Caco-2 (cell line): ENCODE data around the gene OARD1. TPM values are rescaled to one million over a fixed set of nuclear protein-coding genes. Genes with fewer than 3 reads are reported as not detected.
A peak's percentile ranks its signal among the peaks of the same experiment; 100 is the strongest.

Source experiments
- BruUV-seq: library from RNA; stranded (reverse); fragments of 400-500 nt; replicated peaks from 2 replicates; lab custom pipeline; 2021; lab: Mats Ljungman, UMichigan
- CTCF ChIA-PET: fragments of 300-600 bp; sonication (Branson Sonifier 250); formaldehyde crosslinking; loops from one replicate; lab custom pipeline; 2022; ENCODE audit warnings: antibody characterized with exemption; lab: Charles Lee
- POLR2A ChIA-PET: fragments of 300-600 bp; sonication (Branson Sonifier 250); formaldehyde crosslinking; loops from one replicate; lab custom pipeline; 2022; ENCODE audit warnings: antibody characterized with exemption; lab: Charles Lee
- DNase-seq, 2 experiments: peaks; one replicate each; pipeline versions ENCODE4 v3.0.0 to v3.0.0-alpha.2; 2020 to 2022
- H3K27me3 ChIP-seq: replicated peaks from 2 replicates; pipeline ENCODE4 v1.6.0; 2011; ENCODE audit warnings: low read length; ENCODE audit not compliant: control insufficient read depth, insufficient read depth
- H3K36me3 ChIP-seq: 2 replicates; pipeline ENCODE4 v1.5.1; 2011; ENCODE audit warnings: low read length; ENCODE audit not compliant: control insufficient read depth, insufficient read depth
- H3K4me1 ChIP-seq: fragments of 250-450 bp; sonication (Bioruptor Pico); 2 replicates; pipeline ENCODE4 v1.5.1; 2020; ENCODE audit warnings: mild to moderate bottlenecking
- H3K4me3 ChIP-seq: 2 replicates; pipeline ENCODE4 v1.5.1; 2011; ENCODE audit warnings: low read depth, mild to moderate bottlenecking, control low read depth, low read length
- H3K9me3 ChIP-seq: fragments of 250-450 bp; sonication (Bioruptor Pico); 2 replicates; pipeline ENCODE4 v1.5.1; 2020; ENCODE audit warnings: mild to moderate bottlenecking, moderate library complexity
- H3K27ac Mint-ChIP-seq: one replicate; pipeline ENCODE4 v1.8.0; 2022; ENCODE audit warnings: mixed read lengths; ENCODE audit not compliant: unreplicated experiment
- H3K27me3 Mint-ChIP-seq: one replicate; pipeline ENCODE4 v1.8.0; 2022; ENCODE audit warnings: mixed read lengths; ENCODE audit not compliant: insufficient read depth, unreplicated experiment
- H3K36me3 Mint-ChIP-seq: one replicate; pipeline ENCODE4 v1.8.0; 2022; ENCODE audit warnings: mild to moderate bottlenecking, mixed read lengths; ENCODE audit not compliant: insufficient read depth, unreplicated experiment
- H3K4me1 Mint-ChIP-seq: one replicate; pipeline ENCODE4 v1.8.0; 2022; ENCODE audit warnings: low read depth, mixed read lengths; ENCODE audit not compliant: unreplicated experiment
- H3K4me3 Mint-ChIP-seq: one replicate; pipeline ENCODE4 v1.8.0; 2022; ENCODE audit warnings: mild to moderate bottlenecking, moderate library complexity, mixed read lengths; ENCODE audit not compliant: unreplicated experiment
- H3K9me3 Mint-ChIP-seq: one replicate; pipeline ENCODE4 v1.8.0; 2022; ENCODE audit warnings: mixed read lengths; ENCODE audit not compliant: unreplicated experiment
- CTCF ChIP-seq, 2 experiments: fragments of 200-600 bp in 1 of 2; IDR thresholded peaks; 1 replicate in 1 of 2; 2 replicates in 1 of 2; pipeline versions ENCODE4 v1.5.1 to v1.8.0; 2011 to 2022; ENCODE audit warnings: antibody characterized with exemption in 1 of 2, control low read depth in 1 of 2, inconsistent platforms in 1 of 2, low read depth in 1 of 2, low read length in 1 of 2, mild to moderate bottlenecking in 1 of 2, moderate library complexity in 1 of 2; ENCODE audit not compliant: insufficient read depth in 1 of 2, severe bottlenecking in 1 of 2, unreplicated experiment in 1 of 2
- intact Hi-C: fragments of 100-400 bp; cut with micrococcal nuclease; formaldehyde crosslinking; loops from one replicate; pipeline ENCODE4 v1.10.0; 2022; ENCODE audit not compliant: unreplicated experiment
- total RNA-seq: library from RNA; stranded (reverse); gene quantifications from 2 replicates; pipeline ENCODE4 v1.2.3, GENCODE V29; 2022

The OARD1 gene
- total RNA-seq, 1 experiment from 2014 or later, result 35.5 TPM

- no peaks in the 10 kb centered on the region for H3K27me3 ChIP-seq
- H3K27me3 Mint-ChIP-seq, result no peaks in the 10 kb centered on the region
- H3K4me1 Mint-ChIP-seq, result peaks cover 20% of the 10 kb centered on the region
- intact Hi-C loops, result no loop called here
- no peaks in the 10 kb centered on the region for H3K9me3 Mint-ChIP-seq
- peak in 1 of 2 experiments; percentile 9 for DNase-seq
- no peaks in the 10 kb centered on the region for H3K36me3 ChIP-seq
- no TSS peak for BruUV-seq
- TF ChIP-seq CTCF (IDR thresholded peaks at IDR 0.05; ENCODE audit: insufficient read depth in 1 of 2, low read depth in 1 of 2, low read length in 1 of 2, severe bottlenecking in 1 of 2, unreplicated experiment in 1 of 2), result no peak
- H3K36me3 Mint-ChIP-seq, result peaks cover 11% of the 10 kb centered on the region
- no peak overlapping the region for H3K27ac Mint-ChIP-seq
- no peaks in the 10 kb centered on the region for H3K4me1 ChIP-seq
- no peaks in the 10 kb centered on the region for H3K9me3 ChIP-seq
- ChIA-PET CTCF (no interaction called here), POLR2A (no interaction called here)
- no peak overlapping the region for H3K4me3 Mint-ChIP-seq
- H3K4me3 ChIP-seq, result no peak overlapping the region
These were observed 38.9 kb upstream of the OARD1 start for GRCh38 chr6:41111017-41111416.

- Histone ChIP-seq H3K27me3 (no peaks in the 10 kb centered on the region), H3K4me1 (no peaks in the 10 kb centered on the region), H3K4me3 (no peak overlapping the region), H3K36me3 (no peaks in the 10 kb centered on the region), H3K9me3 (no peaks in the 10 kb centered on the region)
- POLR2A ChIA-PET, result no interaction called here
- no TSS peak for BruUV-seq
- DNase-seq, result no peak
- intact Hi-C loops, result no loop called here
- Mint-ChIP-seq H3K4me1 (no peaks in the 10 kb centered on the region), H3K9me3 (no peaks in the 10 kb centered on the region), H3K36me3 (peaks cover 14% of the 10 kb centered on the region), H3K27ac (no peak overlapping the region), H3K4me3 (no peak overlapping the region), H3K27me3 (no peaks in the 10 kb centered on the region)
- CTCF ChIA-PET, result no interaction called here
- TF ChIP-seq CTCF (IDR thresholded peaks at IDR 0.05; ENCODE audit: insufficient read depth in 1 of 2, low read depth in 1 of 2, low read length in 1 of 2, severe bottlenecking in 1 of 2, unreplicated experiment in 1 of 2), result no peak
These were observed 31.7 kb upstream of the OARD1 start for GRCh38 chr6:41103847-41104246.

GRCh38 chr6:41100871-41101287 lies 28.7 kb upstream of the OARD1 start:
- ChIA-PET POLR2A (no interaction called here), CTCF (no interaction called here)
- Mint-ChIP-seq H3K36me3 (peaks cover 39% of the 10 kb centered on the region), H3K4me3 (no peak overlapping the region), H3K27ac (no peak overlapping the region), H3K4me1 (no peaks in the 10 kb centered on the region), H3K9me3 (no peaks in the 10 kb centered on the region), H3K27me3 (no peaks in the 10 kb centered on the region)
- no TSS peak for BruUV-seq
- H3K27me3 ChIP-seq, result no peaks in the 10 kb centered on the region
- no peaks in the 10 kb centered on the region for H3K4me1 ChIP-seq
- no peaks in the 10 kb centered on the region for H3K9me3 ChIP-seq
- no peak for DNase-seq
- TF ChIP-seq CTCF (IDR thresholded peaks at IDR 0.05; ENCODE audit: insufficient read depth in 1 of 2, low read depth in 1 of 2, low read length in 1 of 2, severe bottlenecking in 1 of 2, unreplicated experiment in 1 of 2), result no peak
- peaks cover 5% of the 10 kb centered on the region for H3K36me3 ChIP-seq
- intact Hi-C loops, result no loop called here
- no peak overlapping the region for H3K4me3 ChIP-seq
